Gastrocnemius medialis (tissue), 4 donors: ENCODE measurements around the gene PAK4.

ENCODE experiments used
- POLR2A ChIP-seq, 2 donors: fragments of 450-650 bp; IDR thresholded peaks; one replicate each; pipeline ENCODE4 v1.6.1; 2017; ENCODE audit warnings: antibody characterized with exemption in 2 of 2, mild to moderate bottlenecking in 2 of 2, moderate library complexity in 2 of 2
- TF ChIP-seq, protein P1 (sequence below), 5 experiments: fragments of 450-650 bp in 3 of 5; fragments of 200-600 bp in 2 of 5; sonication (generic) in 2 of 5; IDR thresholded peaks in 4 of 5; conservative IDR thresholded peaks in 1 of 5; 1 replicate in 4 of 5; 2 replicates in 1 of 5; pipeline ENCODE4 v1.5.1; 2016 to 2019; ENCODE audit warnings: antibody characterized with exemption in 5 of 5, mild to moderate bottlenecking in 3 of 5, moderate library complexity in 3 of 5

DNA sequence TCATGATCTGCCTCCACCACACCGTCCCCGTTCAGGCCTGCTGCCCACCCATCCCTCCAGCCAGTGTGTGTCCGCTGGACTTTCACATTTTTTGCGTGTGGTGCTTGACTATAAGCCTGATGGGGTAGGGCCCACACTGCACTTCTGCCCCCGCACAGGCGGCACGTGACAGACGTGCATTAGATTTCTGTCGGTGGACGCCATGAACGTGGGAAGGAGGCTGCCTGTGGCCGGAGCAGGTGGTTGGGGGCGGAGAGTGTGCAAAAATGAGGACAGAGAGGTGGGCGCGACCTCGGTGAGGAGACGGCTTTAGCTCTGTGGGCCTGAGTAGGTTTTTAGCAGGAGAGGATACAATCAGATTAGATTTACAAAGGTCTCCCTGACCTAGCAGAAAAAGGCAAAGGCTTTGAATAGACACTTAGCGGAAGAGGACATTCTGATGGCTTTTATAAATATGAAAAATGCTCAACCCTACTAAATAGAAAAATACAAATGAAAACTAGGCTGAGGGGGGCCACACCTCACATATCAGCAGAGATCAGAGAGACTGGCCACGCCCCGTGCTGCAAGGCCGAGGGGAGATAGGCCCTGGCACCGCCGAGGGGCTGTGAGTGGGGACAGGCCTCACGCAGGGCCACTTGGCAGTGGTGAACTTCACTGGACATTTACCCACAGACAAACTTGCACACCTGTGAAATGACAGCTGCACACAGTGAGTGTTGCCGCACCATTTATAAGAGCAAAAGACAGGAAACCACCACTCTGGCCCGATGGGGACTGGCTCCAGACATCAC, 25.4 kb downstream of the PAK4 start:
- TF ChIP-seq POLR2A (IDR thresholded peaks at IDR 0.05), result no peak
- TF ChIP-seq, protein P1, sequence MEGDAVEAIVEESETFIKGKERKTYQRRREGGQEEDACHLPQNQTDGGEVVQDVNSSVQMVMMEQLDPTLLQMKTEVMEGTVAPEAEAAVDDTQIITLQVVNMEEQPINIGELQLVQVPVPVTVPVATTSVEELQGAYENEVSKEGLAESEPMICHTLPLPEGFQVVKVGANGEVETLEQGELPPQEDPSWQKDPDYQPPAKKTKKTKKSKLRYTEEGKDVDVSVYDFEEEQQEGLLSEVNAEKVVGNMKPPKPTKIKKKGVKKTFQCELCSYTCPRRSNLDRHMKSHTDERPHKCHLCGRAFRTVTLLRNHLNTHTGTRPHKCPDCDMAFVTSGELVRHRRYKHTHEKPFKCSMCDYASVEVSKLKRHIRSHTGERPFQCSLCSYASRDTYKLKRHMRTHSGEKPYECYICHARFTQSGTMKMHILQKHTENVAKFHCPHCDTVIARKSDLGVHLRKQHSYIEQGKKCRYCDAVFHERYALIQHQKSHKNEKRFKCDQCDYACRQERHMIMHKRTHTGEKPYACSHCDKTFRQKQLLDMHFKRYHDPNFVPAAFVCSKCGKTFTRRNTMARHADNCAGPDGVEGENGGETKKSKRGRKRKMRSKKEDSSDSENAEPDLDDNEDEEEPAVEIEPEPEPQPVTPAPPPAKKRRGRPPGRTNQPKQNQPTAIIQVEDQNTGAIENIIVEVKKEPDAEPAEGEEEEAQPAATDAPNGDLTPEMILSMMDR (IDR thresholded peaks at IDR 0.05 in 4 of 5, conservative IDR thresholded peaks at IDR 0.05 in 1 of 5), result no peak
